GM12891 (cell line): ENCODE data around the gene COQ8B.

Experiments used
- PAX5 ChIP-seq: IDR thresholded peaks from 2 replicates; pipeline ENCODE4 v1.6.1; 2011; ENCODE audit warnings: low read length, moderate library complexity, mild to moderate bottlenecking; ENCODE audit not compliant: insufficient read depth, severe bottlenecking
- POLR2A ChIP-seq: IDR thresholded peaks from 2 replicates; pipeline ENCODE4 v1.6.1; 2011; ENCODE audit warnings: low read depth, low read length, control low read depth
- POLR2AphosphoS5 ChIP-seq: IDR thresholded peaks from 2 replicates; pipeline ENCODE4 v1.6.1; 2011; ENCODE audit warnings: low read depth, low read length, control low read depth
- TAF1 ChIP-seq: IDR thresholded peaks from 2 replicates; pipeline ENCODE4 v1.6.1; 2011; ENCODE audit warnings: low read depth, low read length, control low read depth

DNA sequence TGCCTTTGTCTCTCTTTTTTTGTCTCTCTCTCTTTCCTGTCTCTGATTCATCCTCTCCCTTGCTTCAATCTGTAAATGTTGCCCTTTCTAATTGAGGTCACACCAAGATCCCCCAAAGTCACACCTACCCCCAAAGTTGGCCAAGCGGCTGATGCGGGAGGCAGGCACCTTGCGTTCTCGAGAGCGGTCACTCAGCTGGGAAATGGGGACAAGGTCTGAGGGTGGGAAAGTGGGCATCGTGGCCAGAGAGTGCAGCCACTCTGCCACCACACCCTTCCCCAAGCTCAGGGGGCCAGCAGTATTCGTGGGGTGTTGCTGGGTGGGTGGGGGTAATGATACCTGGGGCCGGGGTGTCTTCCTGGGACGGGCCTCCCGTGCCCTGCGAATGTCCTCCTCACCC, 2.7 kb downstream of the COQ8B start:
- TF ChIP-seq POLR2AphosphoS5 (no peak), POLR2A (no peak), TAF1 (no peak), PAX5 (no peak)
